ENCODE results near the gene SLC49A4. TPM values are rescaled to one million over a fixed set of nuclear protein-coding genes. Genes with fewer than 3 reads are reported as not detected.

SLC49A4 gene
- total RNA-seq, 1 experiment from 2014 or later: 11.3 TPM

- peaks cover 12% of the 10 kb centered on the region; the same call in 1 of the 2 replicates for H3K27me3 ChIP-seq (ENCODE audit: insufficient read depth, low read length)
- intact Hi-C loops (cut with micrococcal nuclease): no loop called here
- no TSS peak for BruUV-seq (replicated peaks)
- DNase-seq (ENCODE audit: low read depth, low spot score) (no peak), ATAC-seq (no peak)
- no peak overlapping the region for H3K9ac ChIP-seq (ENCODE audit: low read length)
- ChIA-PET CTCF (no interaction called here), RAD21 (ENCODE audit: low non-redundant PET in 1 of 2, low total read pairs in 2 of 2, uncharacterized antibody in 2 of 2, unreplicated experiment in 2 of 2) (no interaction called here), POLR2A (no interaction called here)
- H4K20me1 ChIP-seq (ENCODE audit: insufficient read depth): no peaks in the 10 kb centered on the region
- H3K79me2 ChIP-seq (ENCODE audit: insufficient read depth, low read length): no peaks in the 10 kb centered on the region
- no peaks in the 10 kb centered on the region for H3K9me3 ChIP-seq (ENCODE audit: control insufficient read depth in 1 of 2, insufficient read depth in 1 of 2, low read depth in 1 of 2, low read length in 2 of 2)
- H3K27ac ChIP-seq (ENCODE audit: low read depth, low read length): no peak overlapping the region
- no peak overlapping the region for H2AFZ ChIP-seq (ENCODE audit: low read depth, low read length, poor library complexity, severe bottlenecking)
- H3K4me2 ChIP-seq (ENCODE audit: low read length): no peak overlapping the region
- H3K36me3 ChIP-seq (ENCODE audit: control insufficient read depth in 1 of 2, insufficient read depth in 2 of 2, low read length in 2 of 2): no peaks in the 10 kb centered on the region
- no peaks in the 10 kb centered on the region for H3K9me2 ChIP-seq (ENCODE audit: insufficient read depth)
- no peaks in the 10 kb centered on the region for H3K4me1 ChIP-seq (ENCODE audit: control insufficient read depth in 1 of 2, insufficient read depth in 2 of 2, low read length in 2 of 2)
- H3K4me3 ChIP-seq (replicated peaks in 1 of 2; ENCODE audit: low read depth in 1 of 2, low read length in 2 of 2): no peak overlapping the region
- TF ChIP-seq JUND (IDR thresholded peaks at IDR 0.05): no peak
- TF ChIP-seq CBX3 (IDR thresholded peaks at IDR 0.05; ENCODE audit: low read depth): no peak
- no peak for TF ChIP-seq ELF1 (IDR thresholded peaks at IDR 0.05; ENCODE audit: borderline replicate concordance, low read depth)
- TF ChIP-seq SIN3A (IDR thresholded peaks at IDR 0.05; ENCODE audit: low read depth): no peak
- no peak for TF ChIP-seq ZFX (IDR thresholded peaks at IDR 0.05)
- no peak for TF ChIP-seq EGR1 (IDR thresholded peaks at IDR 0.05; ENCODE audit: low read depth)
- no peak for TF ChIP-seq SRF (IDR thresholded peaks at IDR 0.05; ENCODE audit: low read depth)
- TF ChIP-seq, protein P1, sequence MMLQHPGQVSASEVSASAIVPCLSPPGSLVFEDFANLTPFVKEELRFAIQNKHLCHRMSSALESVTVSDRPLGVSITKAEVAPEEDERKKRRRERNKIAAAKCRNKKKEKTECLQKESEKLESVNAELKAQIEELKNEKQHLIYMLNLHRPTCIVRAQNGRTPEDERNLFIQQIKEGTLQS (IDR thresholded peaks at IDR 0.05): no peak
- TF ChIP-seq, protein P2, sequence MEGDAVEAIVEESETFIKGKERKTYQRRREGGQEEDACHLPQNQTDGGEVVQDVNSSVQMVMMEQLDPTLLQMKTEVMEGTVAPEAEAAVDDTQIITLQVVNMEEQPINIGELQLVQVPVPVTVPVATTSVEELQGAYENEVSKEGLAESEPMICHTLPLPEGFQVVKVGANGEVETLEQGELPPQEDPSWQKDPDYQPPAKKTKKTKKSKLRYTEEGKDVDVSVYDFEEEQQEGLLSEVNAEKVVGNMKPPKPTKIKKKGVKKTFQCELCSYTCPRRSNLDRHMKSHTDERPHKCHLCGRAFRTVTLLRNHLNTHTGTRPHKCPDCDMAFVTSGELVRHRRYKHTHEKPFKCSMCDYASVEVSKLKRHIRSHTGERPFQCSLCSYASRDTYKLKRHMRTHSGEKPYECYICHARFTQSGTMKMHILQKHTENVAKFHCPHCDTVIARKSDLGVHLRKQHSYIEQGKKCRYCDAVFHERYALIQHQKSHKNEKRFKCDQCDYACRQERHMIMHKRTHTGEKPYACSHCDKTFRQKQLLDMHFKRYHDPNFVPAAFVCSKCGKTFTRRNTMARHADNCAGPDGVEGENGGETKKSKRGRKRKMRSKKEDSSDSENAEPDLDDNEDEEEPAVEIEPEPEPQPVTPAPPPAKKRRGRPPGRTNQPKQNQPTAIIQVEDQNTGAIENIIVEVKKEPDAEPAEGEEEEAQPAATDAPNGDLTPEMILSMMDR (IDR thresholded peaks at IDR 0.05 in 2 of 3, conservative IDR thresholded peaks at IDR 0.05 in 1 of 3; ENCODE audit: borderline replicate concordance in 1 of 3, insufficient read depth in 1 of 3, low read depth in 2 of 3, low read length in 2 of 3): no peak
These were observed 124.4 kb downstream of the SLC49A4 start for GRCh38 chr3:122919291-122919610.

DNA sequence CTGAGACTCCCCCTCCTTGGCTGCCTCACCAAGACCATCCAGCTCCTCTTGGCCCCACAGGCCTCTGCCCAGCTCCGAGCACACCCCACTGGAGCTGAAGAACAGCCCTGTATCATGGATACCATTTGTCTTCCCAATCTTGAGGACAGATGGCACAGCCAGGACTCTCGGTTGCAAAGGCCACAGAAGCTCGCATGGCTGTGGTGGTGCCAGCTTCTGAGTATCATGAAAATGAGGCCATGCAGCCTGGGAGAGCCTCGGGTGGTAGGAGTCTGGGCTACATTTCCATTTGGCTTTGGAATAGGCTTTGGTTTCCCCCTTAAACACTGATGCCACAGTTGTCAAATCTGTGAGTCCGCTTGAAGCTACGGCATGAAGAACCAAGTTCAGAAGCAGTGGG, 126.1 kb downstream of the SLC49A4 start:
- RAD21 ChIA-PET (ENCODE audit: low non-redundant PET in 1 of 2, low total read pairs in 2 of 2, uncharacterized antibody in 2 of 2, unreplicated experiment in 2 of 2): no interaction called here
- POLR2A ChIA-PET: no interaction called here
- intact Hi-C loops (cut with micrococcal nuclease): no loop called here
- no peaks in the 10 kb centered on the region for H4K20me1 ChIP-seq (ENCODE audit: insufficient read depth)
- no peak overlapping the region for H3K4me3 ChIP-seq (replicated peaks in 1 of 2; ENCODE audit: low read depth in 1 of 2, low read length in 2 of 2)
- H3K9me2 ChIP-seq (ENCODE audit: insufficient read depth): no peaks in the 10 kb centered on the region
- H3K79me2 ChIP-seq (ENCODE audit: insufficient read depth, low read length): no peaks in the 10 kb centered on the region
- no peak overlapping the region for H2AFZ ChIP-seq (ENCODE audit: low read depth, low read length, poor library complexity, severe bottlenecking)
- no TSS peak for BruUV-seq (replicated peaks)
- H3K4me2 ChIP-seq (ENCODE audit: low read length): no peak overlapping the region
- no peaks in the 10 kb centered on the region for H3K9me3 ChIP-seq (ENCODE audit: control insufficient read depth in 1 of 2, insufficient read depth in 1 of 2, low read depth in 1 of 2, low read length in 2 of 2)
- DNase-seq (ENCODE audit: low read depth, low spot score) (no peak), ATAC-seq (no peak)
- CTCF ChIA-PET: no interaction called here
- no peaks in the 10 kb centered on the region for H3K4me1 ChIP-seq (ENCODE audit: control insufficient read depth in 1 of 2, insufficient read depth in 2 of 2, low read length in 2 of 2)
- no peak overlapping the region for H3K27ac ChIP-seq (ENCODE audit: low read depth, low read length)
- H3K9ac ChIP-seq (ENCODE audit: low read length): no peak overlapping the region
- peaks cover 12% of the 10 kb centered on the region; the same call in 1 of the 2 replicates for H3K27me3 ChIP-seq (ENCODE audit: insufficient read depth, low read length)
- no peaks in the 10 kb centered on the region for H3K36me3 ChIP-seq (ENCODE audit: control insufficient read depth in 1 of 2, insufficient read depth in 2 of 2, low read length in 2 of 2)
- TF ChIP-seq TCF7L2 (IDR thresholded peaks at IDR 0.05; ENCODE audit: borderline replicate concordance, extremely low read depth, insufficient read depth, insufficient read length): no peak
- TF ChIP-seq REST (IDR thresholded peaks at IDR 0.05; ENCODE audit: low read depth): no peak
- TF ChIP-seq SP1 (IDR thresholded peaks at IDR 0.05; ENCODE audit: low read depth): no peak
- no peak for TF ChIP-seq POLR2A (IDR thresholded peaks at IDR 0.05; ENCODE audit: borderline replicate concordance, extremely low read depth, insufficient read depth, insufficient read length)
- TF ChIP-seq MAX (IDR thresholded peaks at IDR 0.05): no peak
- TF ChIP-seq EGR1 (IDR thresholded peaks at IDR 0.05; ENCODE audit: low read depth): no peak
- no peak for TF ChIP-seq CEBPB (IDR thresholded peaks at IDR 0.05; ENCODE audit: low read depth)
- TF ChIP-seq RAD21 (IDR thresholded peaks at IDR 0.05; ENCODE audit: low read depth): no peak
- TF ChIP-seq ZNF274 (IDR thresholded peaks at IDR 0.05; ENCODE audit: low read depth, low read length): no peak
- no peak for TF ChIP-seq CBX3 (IDR thresholded peaks at IDR 0.05; ENCODE audit: low read depth)
- no peak for TF ChIP-seq EZH2phosphoT487 (IDR thresholded peaks at IDR 0.05; ENCODE audit: borderline replicate concordance)
- no peak for TF ChIP-seq ZFX (IDR thresholded peaks at IDR 0.05)
